Measurements from ENCODE around the gene BOLA1.

DNA sequence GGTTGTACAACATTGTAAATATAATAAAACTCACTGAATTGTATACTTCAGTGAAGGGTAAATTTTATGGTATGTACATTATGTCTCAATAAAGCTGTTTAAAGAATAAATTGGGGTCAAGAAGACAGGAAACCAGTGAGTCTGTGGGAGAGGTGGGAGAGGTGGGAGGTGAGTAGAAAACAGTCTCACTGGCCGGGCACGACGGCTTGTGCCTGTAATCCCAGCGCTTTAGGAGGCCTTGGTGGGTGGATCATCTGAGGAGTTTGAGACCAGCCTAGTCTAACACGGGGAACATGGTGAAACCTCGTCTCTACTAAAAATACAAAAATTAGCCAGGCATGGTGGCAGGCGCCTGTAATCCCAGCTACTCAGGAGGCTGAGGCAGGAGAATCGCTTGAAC, 33.1 kb downstream of the BOLA1 start:
- TF ChIP-seq TEAD4 (IDR thresholded peaks at IDR 0.05) (no peak), TCF12 (IDR thresholded peaks at IDR 0.05; ENCODE audit: low read depth) (no peak), RAD21 (IDR thresholded peaks at IDR 0.05; ENCODE audit: low read depth) (no peak), EP300 (IDR thresholded peaks at IDR 0.05; ENCODE audit: borderline replicate concordance) (no peak), FOXM1 (IDR thresholded peaks at IDR 0.05; ENCODE audit: borderline replicate concordance, low read depth) (no peak)
- TF ChIP-seq, protein P1, sequence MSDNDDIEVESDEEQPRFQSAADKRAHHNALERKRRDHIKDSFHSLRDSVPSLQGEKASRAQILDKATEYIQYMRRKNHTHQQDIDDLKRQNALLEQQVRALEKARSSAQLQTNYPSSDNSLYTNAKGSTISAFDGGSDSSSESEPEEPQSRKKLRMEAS (IDR thresholded peaks at IDR 0.05): no peak
- TF ChIP-seq, protein P2, sequence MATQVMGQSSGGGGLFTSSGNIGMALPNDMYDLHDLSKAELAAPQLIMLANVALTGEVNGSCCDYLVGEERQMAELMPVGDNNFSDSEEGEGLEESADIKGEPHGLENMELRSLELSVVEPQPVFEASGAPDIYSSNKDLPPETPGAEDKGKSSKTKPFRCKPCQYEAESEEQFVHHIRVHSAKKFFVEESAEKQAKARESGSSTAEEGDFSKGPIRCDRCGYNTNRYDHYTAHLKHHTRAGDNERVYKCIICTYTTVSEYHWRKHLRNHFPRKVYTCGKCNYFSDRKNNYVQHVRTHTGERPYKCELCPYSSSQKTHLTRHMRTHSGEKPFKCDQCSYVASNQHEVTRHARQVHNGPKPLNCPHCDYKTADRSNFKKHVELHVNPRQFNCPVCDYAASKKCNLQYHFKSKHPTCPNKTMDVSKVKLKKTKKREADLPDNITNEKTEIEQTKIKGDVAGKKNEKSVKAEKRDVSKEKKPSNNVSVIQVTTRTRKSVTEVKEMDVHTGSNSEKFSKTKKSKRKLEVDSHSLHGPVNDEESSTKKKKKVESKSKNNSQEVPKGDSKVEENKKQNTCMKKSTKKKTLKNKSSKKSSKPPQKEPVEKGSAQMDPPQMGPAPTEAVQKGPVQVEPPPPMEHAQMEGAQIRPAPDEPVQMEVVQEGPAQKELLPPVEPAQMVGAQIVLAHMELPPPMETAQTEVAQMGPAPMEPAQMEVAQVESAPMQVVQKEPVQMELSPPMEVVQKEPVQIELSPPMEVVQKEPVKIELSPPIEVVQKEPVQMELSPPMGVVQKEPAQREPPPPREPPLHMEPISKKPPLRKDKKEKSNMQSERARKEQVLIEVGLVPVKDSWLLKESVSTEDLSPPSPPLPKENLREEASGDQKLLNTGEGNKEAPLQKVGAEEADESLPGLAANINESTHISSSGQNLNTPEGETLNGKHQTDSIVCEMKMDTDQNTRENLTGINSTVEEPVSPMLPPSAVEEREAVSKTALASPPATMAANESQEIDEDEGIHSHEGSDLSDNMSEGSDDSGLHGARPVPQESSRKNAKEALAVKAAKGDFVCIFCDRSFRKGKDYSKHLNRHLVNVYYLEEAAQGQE (IDR thresholded peaks at IDR 0.05; ENCODE audit: low read depth): no peak
